ENCODE measurements around the gene TFF3.

DNA sequence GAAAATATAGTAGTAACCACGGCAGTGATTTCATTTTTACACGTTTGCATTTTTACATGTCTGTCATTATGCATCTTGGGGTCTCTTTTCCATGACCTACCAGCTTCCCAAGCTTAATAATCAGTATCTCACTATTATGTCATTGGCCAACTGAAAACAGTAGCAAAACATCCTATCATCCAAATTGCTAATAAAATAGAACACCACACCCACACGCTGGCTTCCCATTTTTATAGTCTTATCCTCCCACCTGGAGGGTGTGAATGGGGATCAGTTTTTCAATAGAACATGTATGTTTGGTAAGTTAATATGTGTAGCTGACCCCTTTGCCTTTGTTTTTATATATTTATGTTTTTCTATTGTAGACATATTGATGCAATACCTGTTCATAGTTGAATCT lies 11.8 kb downstream of the TFF3 start:
- TF ChIP-seq POLR2AphosphoS5 (IDR thresholded peaks at IDR 0.05; ENCODE audit: low read depth, low read length) (no peak), SIN3A (IDR thresholded peaks at IDR 0.05; ENCODE audit: borderline replicate concordance, insufficient read depth, low read length) (no peak), TAF1 (IDR thresholded peaks at IDR 0.05; ENCODE audit: borderline replicate concordance, insufficient read depth, low read length) (no peak), FOXP2 (optimal IDR thresholded peaks at IDR 0.05; ENCODE audit: borderline replicate concordance, extremely low read depth, extremely low read length, insufficient read depth) (no peak)
- TF ChIP-seq, protein P1, sequence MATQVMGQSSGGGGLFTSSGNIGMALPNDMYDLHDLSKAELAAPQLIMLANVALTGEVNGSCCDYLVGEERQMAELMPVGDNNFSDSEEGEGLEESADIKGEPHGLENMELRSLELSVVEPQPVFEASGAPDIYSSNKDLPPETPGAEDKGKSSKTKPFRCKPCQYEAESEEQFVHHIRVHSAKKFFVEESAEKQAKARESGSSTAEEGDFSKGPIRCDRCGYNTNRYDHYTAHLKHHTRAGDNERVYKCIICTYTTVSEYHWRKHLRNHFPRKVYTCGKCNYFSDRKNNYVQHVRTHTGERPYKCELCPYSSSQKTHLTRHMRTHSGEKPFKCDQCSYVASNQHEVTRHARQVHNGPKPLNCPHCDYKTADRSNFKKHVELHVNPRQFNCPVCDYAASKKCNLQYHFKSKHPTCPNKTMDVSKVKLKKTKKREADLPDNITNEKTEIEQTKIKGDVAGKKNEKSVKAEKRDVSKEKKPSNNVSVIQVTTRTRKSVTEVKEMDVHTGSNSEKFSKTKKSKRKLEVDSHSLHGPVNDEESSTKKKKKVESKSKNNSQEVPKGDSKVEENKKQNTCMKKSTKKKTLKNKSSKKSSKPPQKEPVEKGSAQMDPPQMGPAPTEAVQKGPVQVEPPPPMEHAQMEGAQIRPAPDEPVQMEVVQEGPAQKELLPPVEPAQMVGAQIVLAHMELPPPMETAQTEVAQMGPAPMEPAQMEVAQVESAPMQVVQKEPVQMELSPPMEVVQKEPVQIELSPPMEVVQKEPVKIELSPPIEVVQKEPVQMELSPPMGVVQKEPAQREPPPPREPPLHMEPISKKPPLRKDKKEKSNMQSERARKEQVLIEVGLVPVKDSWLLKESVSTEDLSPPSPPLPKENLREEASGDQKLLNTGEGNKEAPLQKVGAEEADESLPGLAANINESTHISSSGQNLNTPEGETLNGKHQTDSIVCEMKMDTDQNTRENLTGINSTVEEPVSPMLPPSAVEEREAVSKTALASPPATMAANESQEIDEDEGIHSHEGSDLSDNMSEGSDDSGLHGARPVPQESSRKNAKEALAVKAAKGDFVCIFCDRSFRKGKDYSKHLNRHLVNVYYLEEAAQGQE (IDR thresholded peaks at IDR 0.05; ENCODE audit: insufficient read depth in 1 of 2, low read depth in 2 of 2, low read length in 2 of 2), result no peak

Data from PFSK-1 (cell line).